ENCODE measurements around the gene WDR5B. TPM values are rescaled to one million over a fixed set of nuclear protein-coding genes. Genes with fewer than 3 reads are reported as not detected.
"Not testable (repeated sequence)": the region's sequence is repeated elsewhere in the genome, so short reads cannot be mapped to it uniquely, and the experiment has no call there.

Gene WDR5B
- total RNA-seq, 4 donors from 2014 or later: 2.5 to 6.6 (median 3.9) TPM

- H3K27me3 ChIP-seq: no peaks in the 10 kb centered on the region
- WGBS: 91% methylated on average over 1 of the region's 1 CpG
- H3K4me3 ChIP-seq: no peak overlapping the region
- DNase-seq (ENCODE audit: low spot score in 2 of 2): no peak
- no peak overlapping the region for H3K27ac ChIP-seq
- peaks cover 19% of the 10 kb centered on the region for H3K36me3 ChIP-seq
- H3K9me3 ChIP-seq: no peaks in the 10 kb centered on the region
- no peaks in the 10 kb centered on the region for H3K4me1 ChIP-seq
- no peak for TF ChIP-seq POLR2AphosphoS5 (IDR thresholded peaks at IDR 0.05)
- no peak for TF ChIP-seq POLR2A (IDR thresholded peaks at IDR 0.05)
- TF ChIP-seq CTCF (IDR thresholded peaks at IDR 0.05): no peak
- TF ChIP-seq EP300 (IDR thresholded peaks at IDR 0.05): no peak
These were observed 41.8 kb downstream of the WDR5B start for GRCh38 chr3:122374034-122374433.

GRCh38 chr3:122366379-122366749 lies 49.5 kb downstream of the WDR5B start:
- Histone ChIP-seq H3K27ac (no peak overlapping the region), H3K4me1 (peaks cover 5% of the 10 kb centered on the region), H3K36me3 (peaks cover 72% of the 10 kb centered on the region), H3K4me3 (no peak overlapping the region), H3K27me3 (no peaks in the 10 kb centered on the region), H3K9me3 (no peaks in the 10 kb centered on the region)
- DNase-seq (ENCODE audit: low spot score in 2 of 2): no peak
- 91% methylated on average over 5 of the region's 5 CpGs for WGBS
- TF ChIP-seq EP300 (IDR thresholded peaks at IDR 0.05) (no peak), POLR2A (IDR thresholded peaks at IDR 0.05) (no peak), POLR2AphosphoS5 (IDR thresholded peaks at IDR 0.05) (no peak), CTCF (IDR thresholded peaks at IDR 0.05) (no peak)

- H3K36me3 ChIP-seq: peaks cover 68% of the 10 kb centered on the region
- not testable (repeated sequence) for H3K4me3 ChIP-seq; H3K4me1 ChIP-seq; H3K9me3 ChIP-seq; H3K27ac ChIP-seq; DNase-seq (ENCODE audit: low spot score in 2 of 2); H3K27me3 ChIP-seq
- WGBS: 91% methylated on average over 10 of the region's 10 CpGs
These were observed 50.1 kb downstream of the WDR5B start for GRCh38 chr3:122365582-122366378.

GRCh38 chr3:122365073-122365472 lies 50.8 kb downstream of the WDR5B start:
- no peak overlapping the region for H3K27ac ChIP-seq
- no peak for TF ChIP-seq POLR2AphosphoS5 (IDR thresholded peaks at IDR 0.05)
- no peak for TF ChIP-seq EP300 (IDR thresholded peaks at IDR 0.05)
- no peak for TF ChIP-seq CTCF (IDR thresholded peaks at IDR 0.05)
- TF ChIP-seq POLR2A (IDR thresholded peaks at IDR 0.05): no peak

GRCh38 chr3:122364490-122364889 lies 51.4 kb downstream of the WDR5B start:
- Histone ChIP-seq H3K27ac (no peak overlapping the region), H3K27me3 (no peaks in the 10 kb centered on the region), H3K36me3 (peaks cover 63% of the 10 kb centered on the region), H3K4me1 (peaks cover 5% of the 10 kb centered on the region), H3K9me3 (no peaks in the 10 kb centered on the region), H3K4me3 (no peak overlapping the region)
- no peak for TF ChIP-seq CTCF (IDR thresholded peaks at IDR 0.05)
- no peak for TF ChIP-seq POLR2A (IDR thresholded peaks at IDR 0.05)
- TF ChIP-seq EP300 (IDR thresholded peaks at IDR 0.05): no peak
- TF ChIP-seq POLR2AphosphoS5 (IDR thresholded peaks at IDR 0.05): no peak
- no peak for DNase-seq (ENCODE audit: low spot score in 2 of 2)
- 90% methylated on average over 2 of the region's 2 CpGs for WGBS

More at GRCh38 chr3:122365073-122365472, 50.8 kb downstream of the WDR5B start:
- Histone ChIP-seq H3K4me1 (peaks cover 5% of the 10 kb centered on the region), H3K9me3 (no peaks in the 10 kb centered on the region), H3K27me3 (no peaks in the 10 kb centered on the region), H3K4me3 (no peak overlapping the region), H3K36me3 (peaks cover 68% of the 10 kb centered on the region)
- DNase-seq (ENCODE audit: low spot score in 2 of 2): no peak
- WGBS: 82% methylated on average over 1 of the region's 1 CpG

Other genes starting within 250 kb of the WDR5B start
- not detected for gene CASR, start 232.4 kb downstream of the WDR5B start, total RNA-seq
- 100 to 1,000 TPM in 3 of 4 donors, 10 to 100 TPM in 1; 22.4 to 253 (median 192) TPM for gene CSTA, start 90.8 kb downstream of the WDR5B start, total RNA-seq
- gene MIX23, start 32.8 kb downstream of the WDR5B start, total RNA-seq: 10 to 100 TPM; 10.2 to 40.1 (median 22.7) TPM
- gene FAM162A, start 31.9 kb downstream of the WDR5B start, total RNA-seq: 10 to 100 TPM; 28.6 to 40.3 (median 33.4) TPM
- gene KPNA1, start 98.9 kb upstream of the WDR5B start, total RNA-seq: 10 to 100 TPM; 25.0 to 49.5 (median 37.0) TPM
- 10 to 100 TPM in 3 of 4 donors, 1 to 10 TPM in 1; 8.3 to 13.1 (median 11.2) TPM for gene PARP9, start 148.2 kb upstream of the WDR5B start, total RNA-seq
- gene DTX3L, start 148.3 kb upstream of the WDR5B start, total RNA-seq: 10 to 100 TPM in 3 of 4 donors, 1 to 10 TPM in 1; 7.6 to 15.3 (median 12.7) TPM
- under 1 TPM in 3 of 4 donors, not detected in 1; 0.26 to 0.80 (median 0.51) TPM for gene PARP15, start 161.6 kb upstream of the WDR5B start, total RNA-seq